ENCODE measurements around the gene ANKHD1. TPM values are rescaled to one million over a fixed set of nuclear protein-coding genes. Genes with fewer than 3 reads are reported as not detected.

ANKHD1 gene
- total RNA-seq, 3 donors from 2014 or later, result 133 to 196 (median 158) TPM

DNA sequence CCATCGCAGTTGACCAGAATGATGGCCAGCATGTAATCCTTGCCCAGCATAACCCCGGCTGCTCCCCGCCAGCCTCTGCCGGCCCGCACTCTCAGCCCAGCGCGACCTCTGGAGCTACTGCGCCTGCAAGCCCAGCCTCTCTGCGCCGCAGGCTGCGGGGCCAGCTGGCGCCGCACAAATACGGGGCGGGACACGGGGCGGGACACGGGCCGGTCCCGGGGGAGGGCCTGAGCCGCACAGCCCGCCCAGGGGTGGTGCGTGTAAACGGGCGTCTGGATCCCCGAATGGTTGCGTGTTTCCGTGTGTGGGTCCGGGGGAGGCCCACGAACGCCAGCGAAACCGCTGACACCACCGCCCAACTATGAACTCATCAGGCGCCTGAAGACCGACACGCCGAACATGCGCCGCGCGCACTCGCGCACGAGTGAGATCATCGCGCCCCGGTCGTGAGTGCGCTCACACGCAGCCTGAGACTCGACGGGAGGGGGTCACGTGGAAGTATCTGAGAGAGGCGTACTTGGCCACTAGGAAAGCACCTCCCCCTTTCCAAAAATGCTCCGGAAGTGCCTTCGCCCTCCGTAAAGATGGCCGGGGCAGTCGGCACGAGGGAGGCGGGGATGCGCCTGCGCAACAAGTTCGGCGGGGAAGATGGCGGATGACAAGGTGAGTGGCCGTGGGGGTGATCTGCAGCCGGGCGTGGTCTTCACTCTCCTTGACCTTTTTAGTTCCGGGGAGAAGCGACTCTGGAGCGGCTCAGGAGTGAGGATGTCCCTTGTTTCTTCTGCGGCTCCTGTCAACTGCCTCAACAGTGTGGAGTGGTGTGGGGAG, 162.8 kb downstream of the ANKHD1 start, which contains the start of the genes APBB3 and SLC35A4:
TSS of gene APBB3 (minus strand) at position 403 of the 828 bp plus-strand sequence. CDS start at position 50, 353 bp downstream.
TSS of gene SLC35A4 (plus strand) at position 633 of the 828 bp plus-strand sequence. CDS start 2,342 bp downstream, outside the sequence.
- TF ChIP-seq POLR2AphosphoS5 (IDR thresholded peaks at IDR 0.05) (peak; percentile 93 to 98 (median 95)), POLR2A (IDR thresholded peaks at IDR 0.05) (peak; percentile 67)
- TF ChIP-seq, protein P1, sequence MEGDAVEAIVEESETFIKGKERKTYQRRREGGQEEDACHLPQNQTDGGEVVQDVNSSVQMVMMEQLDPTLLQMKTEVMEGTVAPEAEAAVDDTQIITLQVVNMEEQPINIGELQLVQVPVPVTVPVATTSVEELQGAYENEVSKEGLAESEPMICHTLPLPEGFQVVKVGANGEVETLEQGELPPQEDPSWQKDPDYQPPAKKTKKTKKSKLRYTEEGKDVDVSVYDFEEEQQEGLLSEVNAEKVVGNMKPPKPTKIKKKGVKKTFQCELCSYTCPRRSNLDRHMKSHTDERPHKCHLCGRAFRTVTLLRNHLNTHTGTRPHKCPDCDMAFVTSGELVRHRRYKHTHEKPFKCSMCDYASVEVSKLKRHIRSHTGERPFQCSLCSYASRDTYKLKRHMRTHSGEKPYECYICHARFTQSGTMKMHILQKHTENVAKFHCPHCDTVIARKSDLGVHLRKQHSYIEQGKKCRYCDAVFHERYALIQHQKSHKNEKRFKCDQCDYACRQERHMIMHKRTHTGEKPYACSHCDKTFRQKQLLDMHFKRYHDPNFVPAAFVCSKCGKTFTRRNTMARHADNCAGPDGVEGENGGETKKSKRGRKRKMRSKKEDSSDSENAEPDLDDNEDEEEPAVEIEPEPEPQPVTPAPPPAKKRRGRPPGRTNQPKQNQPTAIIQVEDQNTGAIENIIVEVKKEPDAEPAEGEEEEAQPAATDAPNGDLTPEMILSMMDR (IDR thresholded peaks at IDR 0.05), result peak in 2 of 3 donors; percentile 12 to 30
- Histone ChIP-seq H3K4me1 (peaks cover 13 to 22% of the 10 kb centered on the region in 2 donors), H3K27me3 (no peaks in the 10 kb centered on the region), H3K9me3 (no peaks in the 10 kb centered on the region), H3K36me3 (no peaks in the 10 kb centered on the region), H3K27ac (peak within 1 kb of the TSS; percentile 94 to 95), H3K4me3 (peak within 1 kb of the TSS; percentile 60 to 75 (median 70))
- peak; percentile 96 to 97 for DNase-seq (ENCODE audit: low spot score in 2 of 2)
- intact Hi-C loops (cut with DNase I; ENCODE audit: low total_unique reads), result no loop called here

DNA sequence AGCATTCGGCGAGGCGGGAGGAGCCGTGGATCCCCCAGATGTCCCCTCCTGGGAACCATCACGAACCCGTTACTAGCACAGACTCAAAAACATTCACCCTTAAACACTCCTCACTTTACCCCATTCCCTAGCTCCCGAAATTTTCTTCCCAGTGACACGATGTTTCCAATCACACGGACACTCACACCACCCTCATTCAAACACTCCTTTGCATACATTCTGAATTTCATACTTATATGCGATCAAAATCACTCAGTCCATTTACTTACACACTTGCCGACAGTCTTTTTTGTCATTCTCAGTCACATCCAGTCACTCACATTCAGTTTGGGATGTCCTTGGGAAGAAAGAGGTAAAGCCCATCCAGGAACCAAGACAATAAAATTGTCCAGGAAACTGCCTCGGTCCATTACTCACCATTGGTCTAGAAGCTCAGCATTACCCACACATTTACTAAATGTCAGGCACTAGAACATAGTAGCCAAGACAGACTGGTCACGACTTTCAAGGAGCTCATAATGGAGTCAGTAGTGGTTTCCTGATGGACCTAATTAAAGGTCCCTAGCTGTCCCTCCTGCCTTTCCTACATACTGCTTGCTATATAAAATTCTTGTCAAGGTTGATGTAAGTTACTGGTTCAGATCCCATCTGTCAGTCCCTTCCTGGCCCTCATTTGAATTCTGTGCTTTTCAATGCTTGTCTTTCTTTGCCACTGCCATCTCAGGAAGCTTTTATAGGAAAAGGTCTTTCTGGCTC, 163.6 kb downstream of the ANKHD1 start:
- peak overlapping the region; percentile 94 to 95 for H3K27ac ChIP-seq
- H3K9me3 ChIP-seq, result no peaks in the 10 kb centered on the region
- no peaks in the 10 kb centered on the region for H3K27me3 ChIP-seq
- intact Hi-C loops (cut with DNase I; ENCODE audit: low total_unique reads), result no loop called here
- TF ChIP-seq POLR2AphosphoS5 (IDR thresholded peaks at IDR 0.05), result no peak
- TF ChIP-seq, protein P1 (IDR thresholded peaks at IDR 0.05), result no peak
- no peak for TF ChIP-seq POLR2A (IDR thresholded peaks at IDR 0.05)
- peak overlapping the region; percentile 60 to 75 (median 70) for H3K4me3 ChIP-seq
- no peaks in the 10 kb centered on the region for H3K36me3 ChIP-seq
- DNase-seq (ENCODE audit: low spot score in 2 of 2), result no peak
- peaks cover 13 to 22% of the 10 kb centered on the region in 2 donors for H3K4me1 ChIP-seq

DNA sequence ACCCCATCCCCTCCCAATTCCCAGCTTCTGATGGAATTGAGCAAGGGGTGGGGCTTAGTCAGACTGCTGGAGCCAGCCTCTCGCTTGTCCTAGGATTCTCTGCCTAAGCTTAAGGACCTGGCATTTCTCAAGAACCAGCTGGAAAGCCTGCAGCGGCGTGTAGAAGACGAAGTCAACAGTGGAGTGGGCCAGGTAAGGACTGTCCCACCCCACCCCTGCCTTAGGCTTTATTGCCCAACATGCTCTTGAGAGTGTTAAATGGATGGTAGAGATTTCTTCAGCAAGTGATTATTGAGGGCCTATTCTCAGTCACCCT, 164.1 kb downstream of the ANKHD1 start:
- H3K27me3 ChIP-seq, result no peaks in the 10 kb centered on the region
- peak overlapping the region; percentile 94 to 95 for H3K27ac ChIP-seq
- H3K4me1 ChIP-seq, result peaks cover 13 to 22% of the 10 kb centered on the region in 2 donors
- peak overlapping the region in 2 of 3 donors; percentile 70 to 75 for H3K4me3 ChIP-seq
- TF ChIP-seq, protein P1 (IDR thresholded peaks at IDR 0.05), result no peak
- no peak for DNase-seq (ENCODE audit: low spot score in 2 of 2)
- H3K36me3 ChIP-seq, result no peaks in the 10 kb centered on the region
- no peaks in the 10 kb centered on the region for H3K9me3 ChIP-seq
- intact Hi-C loops (cut with DNase I; ENCODE audit: low total_unique reads), result no loop called here

DNA sequence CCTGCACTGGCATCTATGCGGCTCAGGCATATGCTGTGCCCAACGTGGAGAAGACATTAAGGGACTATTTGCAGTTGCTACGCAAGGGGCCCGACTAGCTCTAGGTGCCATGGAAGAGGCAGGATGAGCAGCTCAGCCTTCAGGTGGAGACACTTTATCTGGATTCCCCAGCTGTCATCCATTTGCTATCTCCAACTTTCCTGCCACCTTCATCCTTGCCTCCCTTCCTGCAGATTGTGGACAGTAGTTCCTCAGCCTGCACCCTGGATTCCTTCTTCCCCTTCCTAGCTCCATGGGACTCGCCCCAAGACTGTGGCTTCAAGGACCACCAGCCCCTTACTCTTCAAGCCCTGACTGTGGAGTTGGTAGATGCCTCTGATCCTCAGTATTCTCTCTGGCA, 165.0 kb downstream of the ANKHD1 start:
- no peaks in the 10 kb centered on the region for H3K36me3 ChIP-seq
- H3K27ac ChIP-seq, result no peak overlapping the region
- no peak for DNase-seq (ENCODE audit: low spot score in 2 of 2)
- no peaks in the 10 kb centered on the region for H3K9me3 ChIP-seq
- H3K4me3 ChIP-seq, result no peak overlapping the region
- H3K4me1 ChIP-seq, result peaks cover 13 to 22% of the 10 kb centered on the region in 2 donors
- H3K27me3 ChIP-seq, result no peaks in the 10 kb centered on the region
- TF ChIP-seq POLR2AphosphoS5 (IDR thresholded peaks at IDR 0.05) (no peak), POLR2A (IDR thresholded peaks at IDR 0.05) (no peak)
- TF ChIP-seq, protein P1 (IDR thresholded peaks at IDR 0.05), result no peak
- intact Hi-C loops (cut with DNase I; ENCODE audit: low total_unique reads), result no loop called here

Data from breast epithelium (tissue), 4 donors.